AG09319 (cell line): ENCODE data around the gene CATSPER3.
"Not testable (repeated sequence)": the region's sequence is repeated elsewhere in the genome, so short reads cannot be mapped to it uniquely, and the experiment has no call there.

Experiments
- DNase-seq: peaks from one replicate; pipeline ENCODE4 v3.0.0-alpha.2; 2010; ENCODE audit warnings: low read depth; ENCODE audit errors: extremely low read depth
- TF ChIP-seq, protein P1 (sequence below): IDR thresholded peaks from 2 replicates; pipeline ENCODE4 v1.5.1; 2011; ENCODE audit warnings: low read depth, mild to moderate bottlenecking, inconsistent platforms, low read length, moderate library complexity

Gene CATSPER3

DNA sequence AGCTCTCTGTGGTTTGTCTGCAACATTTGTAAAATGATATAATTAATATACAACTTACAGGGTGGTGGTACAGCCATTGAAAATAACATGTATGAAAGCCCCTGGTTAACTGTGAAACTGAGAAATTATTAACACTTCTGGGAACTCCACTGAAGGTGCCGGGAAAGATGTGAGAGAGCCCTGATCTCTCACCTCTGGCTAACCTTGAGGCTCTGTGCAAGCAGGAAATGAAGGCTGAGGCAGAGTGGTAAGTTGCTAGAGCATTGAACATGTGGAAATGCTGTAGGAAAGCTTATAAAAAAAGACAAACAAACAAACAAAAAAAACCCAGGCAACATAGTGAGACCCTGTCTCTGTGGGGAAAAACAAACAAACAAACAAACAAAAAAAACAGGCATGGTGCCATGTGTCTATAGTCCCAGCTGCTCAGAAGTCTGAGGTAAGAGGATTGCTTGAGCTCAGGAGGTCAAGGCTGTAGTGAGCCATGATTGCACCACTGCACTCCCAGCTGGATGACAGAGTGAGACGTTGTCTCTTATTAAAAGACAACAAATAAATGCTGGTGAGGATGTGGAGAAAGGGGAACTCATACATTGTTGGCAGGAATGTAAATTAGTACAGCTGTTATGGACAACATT is 7.5 kb downstream of the CATSPER3 start:
- TF ChIP-seq, protein P1, sequence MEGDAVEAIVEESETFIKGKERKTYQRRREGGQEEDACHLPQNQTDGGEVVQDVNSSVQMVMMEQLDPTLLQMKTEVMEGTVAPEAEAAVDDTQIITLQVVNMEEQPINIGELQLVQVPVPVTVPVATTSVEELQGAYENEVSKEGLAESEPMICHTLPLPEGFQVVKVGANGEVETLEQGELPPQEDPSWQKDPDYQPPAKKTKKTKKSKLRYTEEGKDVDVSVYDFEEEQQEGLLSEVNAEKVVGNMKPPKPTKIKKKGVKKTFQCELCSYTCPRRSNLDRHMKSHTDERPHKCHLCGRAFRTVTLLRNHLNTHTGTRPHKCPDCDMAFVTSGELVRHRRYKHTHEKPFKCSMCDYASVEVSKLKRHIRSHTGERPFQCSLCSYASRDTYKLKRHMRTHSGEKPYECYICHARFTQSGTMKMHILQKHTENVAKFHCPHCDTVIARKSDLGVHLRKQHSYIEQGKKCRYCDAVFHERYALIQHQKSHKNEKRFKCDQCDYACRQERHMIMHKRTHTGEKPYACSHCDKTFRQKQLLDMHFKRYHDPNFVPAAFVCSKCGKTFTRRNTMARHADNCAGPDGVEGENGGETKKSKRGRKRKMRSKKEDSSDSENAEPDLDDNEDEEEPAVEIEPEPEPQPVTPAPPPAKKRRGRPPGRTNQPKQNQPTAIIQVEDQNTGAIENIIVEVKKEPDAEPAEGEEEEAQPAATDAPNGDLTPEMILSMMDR: no peak
- DNase-seq: no peak

DNA sequence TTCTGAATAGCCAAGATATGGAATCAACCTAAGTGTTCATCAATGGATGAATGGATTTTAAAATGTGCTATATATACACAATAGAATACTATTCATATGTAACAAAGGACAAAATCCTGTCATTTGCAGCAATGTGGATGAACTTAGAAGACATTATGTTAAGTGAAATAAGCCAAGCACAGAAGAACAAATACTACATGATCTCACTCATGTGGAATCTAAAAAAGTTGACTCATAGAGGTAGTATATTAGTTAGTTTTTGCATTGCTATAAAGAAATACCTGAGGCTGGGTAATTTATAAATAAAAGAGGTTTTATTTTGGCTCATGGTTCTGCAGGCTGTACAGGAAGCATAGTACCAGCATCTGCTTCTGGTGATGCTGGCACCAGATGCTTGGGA is 8.1 kb downstream of the CATSPER3 start:
- TF ChIP-seq, protein P1: no peak
- no peak for DNase-seq

DNA sequence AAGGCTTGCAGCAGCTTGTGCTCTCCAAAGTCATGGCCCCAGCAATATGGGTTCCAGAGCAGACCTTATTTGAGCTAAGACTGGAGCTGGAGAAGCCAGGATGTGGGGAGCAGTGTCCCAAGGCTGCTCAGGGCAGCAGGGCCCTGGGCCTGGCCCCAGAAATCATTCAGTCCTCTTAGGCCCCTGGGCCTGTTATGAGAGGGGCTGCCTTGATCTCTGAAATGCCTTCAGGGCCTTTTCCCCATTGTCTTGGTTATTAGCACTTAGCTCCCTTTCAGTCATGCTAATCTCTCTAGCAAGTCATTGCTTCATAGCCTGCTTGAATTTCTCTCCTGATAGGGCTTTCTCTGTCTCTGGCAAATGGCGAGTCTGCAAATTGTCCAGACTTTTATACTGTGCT is 9.1 kb downstream of the CATSPER3 start:
- TF ChIP-seq, protein P1: no peak
- DNase-seq: no peak

DNA sequence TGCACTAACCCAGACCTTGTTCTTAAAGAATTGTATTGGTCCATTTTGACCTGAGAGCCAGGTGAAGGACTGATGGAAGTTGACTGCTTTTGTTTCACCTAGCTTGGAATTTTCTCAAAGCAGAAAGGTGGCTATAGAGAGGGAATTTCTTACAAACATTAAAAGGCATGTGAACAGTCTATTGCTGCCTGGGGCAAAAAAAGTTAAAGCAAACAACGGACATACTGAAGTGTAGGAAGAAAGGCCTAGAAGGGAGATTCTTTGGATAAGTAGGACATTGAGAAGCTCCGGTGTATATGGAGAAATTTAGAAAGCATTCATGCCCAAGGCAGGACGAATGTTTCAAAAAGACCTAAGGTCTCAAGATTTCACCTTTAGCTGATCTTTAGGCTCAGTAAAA is 11.7 kb downstream of the CATSPER3 start:
- no peak for DNase-seq
- TF ChIP-seq, protein P1: no peak

DNA sequence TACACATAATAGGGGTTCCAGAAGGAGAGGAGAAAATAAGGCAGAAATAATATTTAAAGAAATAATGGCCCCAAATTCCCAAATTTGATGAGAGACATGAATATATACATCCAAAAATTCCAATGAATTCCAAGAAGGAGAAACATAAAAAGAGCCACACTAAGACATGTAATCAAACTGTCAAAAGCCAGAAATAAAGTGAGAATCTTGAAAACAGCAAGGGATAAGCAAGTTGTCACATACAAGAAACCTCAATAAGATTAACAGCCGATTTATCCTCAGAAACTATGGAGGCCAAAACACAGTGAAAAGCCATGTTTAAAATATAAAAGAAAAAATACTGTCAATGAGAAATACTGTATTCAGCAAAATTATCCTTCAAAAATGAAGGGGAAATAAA is 14.5 kb downstream of the CATSPER3 start:
- TF ChIP-seq, protein P1: no peak
- no peak for DNase-seq

DNA sequence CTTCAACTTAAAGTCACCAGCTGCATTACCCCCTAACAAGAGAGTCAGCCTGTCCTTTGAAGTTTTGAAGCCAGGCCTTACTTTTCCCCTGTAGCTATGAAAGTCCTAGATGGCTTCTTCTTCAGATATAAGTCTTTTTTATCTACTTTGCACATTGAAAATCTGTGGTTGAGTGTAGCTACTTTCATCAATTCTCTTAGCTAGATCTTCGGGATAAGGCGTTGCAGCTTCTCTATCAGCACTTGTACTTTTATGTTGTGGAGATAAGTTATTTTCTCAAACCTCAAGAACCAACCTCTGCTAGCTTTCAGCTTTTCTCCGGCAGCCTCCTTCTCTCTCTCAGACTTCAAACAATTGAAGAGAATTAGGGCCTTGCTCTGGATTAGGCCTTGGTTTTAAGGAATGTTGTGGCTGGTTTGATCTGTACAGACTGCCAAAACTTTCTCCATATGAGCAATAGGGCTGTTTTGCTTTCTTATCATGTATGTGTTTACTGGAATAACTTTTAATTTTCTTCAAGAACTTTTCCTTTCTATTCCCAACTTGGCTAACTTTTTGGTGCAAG is 21.6 kb downstream of the CATSPER3 start:
- TF ChIP-seq, protein P1: no peak
- peak; percentile 27 for DNase-seq

DNA sequence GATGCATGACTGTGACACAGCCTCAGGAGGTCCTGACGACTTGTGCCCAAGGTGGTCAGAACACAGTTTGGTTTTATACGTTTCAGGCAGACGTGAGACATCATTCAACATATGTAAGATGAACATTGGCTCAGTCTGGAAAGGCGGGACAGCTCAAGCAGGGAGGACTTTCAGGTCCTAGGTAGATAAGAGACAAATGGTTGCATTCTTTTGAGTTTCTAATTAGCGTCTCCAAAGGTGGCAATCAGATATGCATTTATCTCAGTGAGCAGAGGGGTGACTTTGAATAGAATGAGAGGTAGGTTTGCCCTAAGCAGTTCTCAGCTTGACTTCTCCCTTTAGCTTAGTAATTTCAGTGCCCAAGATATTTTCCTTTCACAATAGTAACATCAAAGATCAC is 22.5 kb downstream of the CATSPER3 start:
- DNase-seq: not testable (repeated sequence)

DNA sequence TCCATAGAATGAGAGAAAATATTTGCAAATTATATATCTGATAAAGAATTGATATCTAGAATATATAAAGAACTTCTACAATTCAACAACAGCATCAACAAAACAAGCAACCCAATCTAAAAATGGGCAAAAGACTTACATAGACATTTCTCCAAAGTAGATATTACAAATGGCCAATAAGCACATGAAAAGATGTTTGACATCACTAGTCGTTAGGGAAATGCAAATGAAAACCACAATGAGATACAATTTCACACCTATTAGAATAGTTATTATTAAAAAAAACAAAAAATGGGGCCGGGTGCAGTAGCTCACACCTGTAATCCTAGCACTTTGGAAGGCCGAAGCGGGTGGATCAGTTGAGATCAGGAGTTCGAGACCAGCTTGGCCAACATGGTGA is 24.4 kb downstream of the CATSPER3 start:
- TF ChIP-seq, protein P1: no peak

More for the DNA sequence above, 24.4 kb downstream of the CATSPER3 start:
- DNase-seq: no peak
